ENCODE data around the gene TNP2. TPM values are rescaled to one million over a fixed set of nuclear protein-coding genes. Genes with fewer than 3 reads are reported as not detected.

The TNP2 gene
- total RNA-seq, 1 donor from 2014 or later, result not detected

GRCh38 chr16:11298143-11298900, 29.2 kb upstream of the TNP2 start:
- intact Hi-C loops (cut with micrococcal nuclease), result no loop called here
- no peaks in the 10 kb centered on the region for H3K36me3 ChIP-seq
- H3K9me3 ChIP-seq (replicated peaks), result no peaks in the 10 kb centered on the region
- H3K4me3 ChIP-seq, result no peak overlapping the region
- peaks cover 18% of the 10 kb centered on the region for H3K4me1 ChIP-seq
- H3K27ac ChIP-seq (replicated peaks), result peak overlapping the region; percentile 80
- no peaks in the 10 kb centered on the region for H3K27me3 ChIP-seq (ENCODE audit: low read depth)
- DNase-seq, result no peak
- TF ChIP-seq CTCF (IDR thresholded peaks at IDR 0.05; ENCODE audit: borderline replicate concordance), result no peak

- Histone ChIP-seq H3K4me3 (peak overlapping the region; percentile 47), H3K4me1 (peaks cover 16% of the 10 kb centered on the region), H3K27ac (replicated peaks) (peak overlapping the region; percentile 80), H3K27me3 (ENCODE audit: low read depth) (no peaks in the 10 kb centered on the region), H3K9me3 (replicated peaks) (no peaks in the 10 kb centered on the region), H3K36me3 (no peaks in the 10 kb centered on the region)
- peak; percentile 77 for DNase-seq
- peak; percentile 41 for TF ChIP-seq CTCF (IDR thresholded peaks at IDR 0.05; ENCODE audit: borderline replicate concordance)
- intact Hi-C loops (cut with micrococcal nuclease), result no loop called here
Observed at GRCh38 chr16:11297492-11298142, 28.5 kb upstream of the TNP2 start.

- H3K9me3 ChIP-seq (replicated peaks), result no peaks in the 10 kb centered on the region
- no peaks in the 10 kb centered on the region for H3K27me3 ChIP-seq (ENCODE audit: low read depth)
- intact Hi-C loops (cut with micrococcal nuclease), result no loop called here
- no peak for TF ChIP-seq CTCF (IDR thresholded peaks at IDR 0.05; ENCODE audit: borderline replicate concordance)
- H3K27ac ChIP-seq (replicated peaks), result peak overlapping the region; percentile 80
- peaks cover 16% of the 10 kb centered on the region for H3K4me1 ChIP-seq
- H3K36me3 ChIP-seq, result no peaks in the 10 kb centered on the region
- H3K4me3 ChIP-seq, result peak overlapping the region; percentile 47
- DNase-seq, result no peak
Observed at GRCh38 chr16:11296706-11297491, 27.8 kb upstream of the TNP2 start.

GRCh38 chr16:11296351-11296705, 27.2 kb upstream of the TNP2 start:
- TF ChIP-seq CTCF (IDR thresholded peaks at IDR 0.05; ENCODE audit: borderline replicate concordance), result no peak
- no peak overlapping the region for H3K27ac ChIP-seq (replicated peaks)
- H3K9me3 ChIP-seq (replicated peaks), result no peaks in the 10 kb centered on the region
- no peaks in the 10 kb centered on the region for H3K36me3 ChIP-seq
- no peak for DNase-seq
- H3K27me3 ChIP-seq (ENCODE audit: low read depth), result no peaks in the 10 kb centered on the region
- intact Hi-C loops (cut with micrococcal nuclease), result no loop called here
- peaks cover 16% of the 10 kb centered on the region for H3K4me1 ChIP-seq
- H3K4me3 ChIP-seq, result no peak overlapping the region

GRCh38 chr16:11295672-11296071, 26.5 kb upstream of the TNP2 start:
- no peaks in the 10 kb centered on the region for H3K27me3 ChIP-seq (ENCODE audit: low read depth)
- H3K4me3 ChIP-seq, result no peak overlapping the region
- DNase-seq, result no peak
- intact Hi-C loops (cut with micrococcal nuclease), result no loop called here
- H3K9me3 ChIP-seq (replicated peaks), result no peaks in the 10 kb centered on the region
- H3K4me1 ChIP-seq, result peaks cover 16% of the 10 kb centered on the region
- TF ChIP-seq CTCF (IDR thresholded peaks at IDR 0.05; ENCODE audit: borderline replicate concordance), result no peak
- no peaks in the 10 kb centered on the region for H3K36me3 ChIP-seq
- no peak overlapping the region for H3K27ac ChIP-seq (replicated peaks)
